ENCODE data around the gene OSBPL6.
"Not testable (repeated sequence)": the region's sequence is repeated elsewhere in the genome, so short reads cannot be mapped to it uniquely, and the experiment has no call there.

OSBPL6 gene

DNA sequence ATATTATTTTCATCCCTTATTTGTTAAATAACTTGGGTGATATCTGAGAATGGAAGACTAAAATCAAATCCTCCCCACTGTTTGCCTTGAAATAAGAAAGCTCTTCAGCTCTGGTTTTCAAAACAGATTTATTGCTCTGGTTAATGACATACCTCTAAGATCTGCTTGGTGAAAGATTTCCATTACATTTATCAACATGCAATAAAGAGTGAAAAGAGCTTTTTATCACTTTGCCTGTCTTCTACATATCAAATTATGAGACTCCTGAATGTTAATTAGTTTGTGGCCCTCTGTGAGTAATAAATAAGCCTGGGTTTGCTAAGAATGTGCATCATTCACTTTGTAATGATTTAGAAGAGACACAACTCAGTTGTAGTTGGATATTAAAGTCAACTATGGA, 140.9 kb downstream of the OSBPL6 start:
- Mint-ChIP-seq H3K36me3 (ENCODE audit: low read depth) (peaks cover 19% of the 10 kb centered on the region), H3K9me3 (no peaks in the 10 kb centered on the region), H3K27ac (no peak overlapping the region), H3K4me1 (peaks cover 45% of the 10 kb centered on the region), H3K27me3 (ENCODE audit: low read depth, poor library complexity) (no peaks in the 10 kb centered on the region), H3K4me3 (no peak overlapping the region)
- no peak for DNase-seq
- no peak for TF ChIP-seq CTCF (IDR thresholded peaks at IDR 0.05)

- Mint-ChIP-seq H3K27me3 (ENCODE audit: low read depth, poor library complexity) (peaks cover 2% of the 10 kb centered on the region), H3K36me3 (ENCODE audit: low read depth) (peaks cover 6% of the 10 kb centered on the region), H3K4me1 (peaks cover 6% of the 10 kb centered on the region), H3K4me3 (no peak overlapping the region), H3K27ac (no peak overlapping the region), H3K9me3 (no peaks in the 10 kb centered on the region)
- no peak for DNase-seq
- no peak for TF ChIP-seq CTCF (IDR thresholded peaks at IDR 0.05)
These were observed 149.8 kb downstream of the OSBPL6 start for GRCh38 chr2:178344121-178344520.

- no peaks in the 10 kb centered on the region for H3K9me3 Mint-ChIP-seq
- H3K27ac Mint-ChIP-seq: no peak overlapping the region
- no peak for TF ChIP-seq CTCF (IDR thresholded peaks at IDR 0.05)
- peaks cover 11% of the 10 kb centered on the region for H3K4me1 Mint-ChIP-seq
- peaks cover 2% of the 10 kb centered on the region for H3K27me3 Mint-ChIP-seq (ENCODE audit: low read depth, poor library complexity)
- no peak overlapping the region for H3K4me3 Mint-ChIP-seq
- peaks cover 13% of the 10 kb centered on the region for H3K36me3 Mint-ChIP-seq (ENCODE audit: low read depth)
- no peak for DNase-seq
These were observed 151.6 kb downstream of the OSBPL6 start for GRCh38 chr2:178345951-178346350.

DNA sequence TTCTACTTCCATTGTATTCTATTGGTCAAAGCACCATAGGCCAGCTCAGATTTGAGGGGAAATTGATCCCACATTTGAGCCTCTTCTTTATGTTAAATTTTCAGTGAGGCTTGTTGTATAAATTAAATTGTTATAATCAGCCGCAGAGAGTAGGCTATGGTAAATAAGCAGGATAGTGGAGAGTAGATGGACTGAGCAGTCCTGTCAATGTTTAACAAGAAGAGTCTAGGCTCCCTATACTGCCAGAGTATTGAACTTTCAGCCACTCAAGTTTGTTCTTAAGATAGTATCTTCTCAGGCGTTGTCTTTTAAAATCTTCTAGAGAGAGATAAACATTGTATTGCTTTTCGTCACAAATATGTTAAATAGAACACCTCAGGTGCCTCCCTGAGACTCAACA, 155.7 kb downstream of the OSBPL6 start:
- Mint-ChIP-seq H3K9me3 (peaks cover 23% of the 10 kb centered on the region), H3K4me3 (no peak overlapping the region), H3K4me1 (peaks cover 11% of the 10 kb centered on the region), H3K27ac (no peak overlapping the region), H3K36me3 (ENCODE audit: low read depth) (peaks cover 44% of the 10 kb centered on the region), H3K27me3 (ENCODE audit: low read depth, poor library complexity) (peaks cover 4% of the 10 kb centered on the region)
- no peak for TF ChIP-seq CTCF (IDR thresholded peaks at IDR 0.05)
- no peak for DNase-seq

GRCh38 chr2:178357704-178358103, 163.4 kb downstream of the OSBPL6 start:
- H3K4me1 Mint-ChIP-seq; DNase-seq; H3K27ac Mint-ChIP-seq; H3K4me3 Mint-ChIP-seq; H3K27me3 Mint-ChIP-seq (ENCODE audit: low read depth, poor library complexity): not testable (repeated sequence)
- H3K36me3 Mint-ChIP-seq (ENCODE audit: low read depth): peaks cover 55% of the 10 kb centered on the region
- peaks cover 64% of the 10 kb centered on the region for H3K9me3 Mint-ChIP-seq

GRCh38 chr2:178359192-178359912, 165.0 kb downstream of the OSBPL6 start:
- Mint-ChIP-seq H3K27ac (no peak overlapping the region), H3K4me3 (no peak overlapping the region), H3K36me3 (ENCODE audit: low read depth) (peaks cover 41% of the 10 kb centered on the region), H3K9me3 (peaks cover 49% of the 10 kb centered on the region), H3K4me1 (peaks cover 8% of the 10 kb centered on the region), H3K27me3 (ENCODE audit: low read depth, poor library complexity) (no peaks in the 10 kb centered on the region)
- no peak for TF ChIP-seq CTCF (IDR thresholded peaks at IDR 0.05)
- DNase-seq: no peak
